ENCODE results near the gene PPIL3. TPM values are rescaled to one million over a fixed set of nuclear protein-coding genes. Genes with fewer than 3 reads are reported as not detected.

PPIL3 gene
- total RNA-seq, 1 experiment from 2014 or later = 33.9 TPM

DNA sequence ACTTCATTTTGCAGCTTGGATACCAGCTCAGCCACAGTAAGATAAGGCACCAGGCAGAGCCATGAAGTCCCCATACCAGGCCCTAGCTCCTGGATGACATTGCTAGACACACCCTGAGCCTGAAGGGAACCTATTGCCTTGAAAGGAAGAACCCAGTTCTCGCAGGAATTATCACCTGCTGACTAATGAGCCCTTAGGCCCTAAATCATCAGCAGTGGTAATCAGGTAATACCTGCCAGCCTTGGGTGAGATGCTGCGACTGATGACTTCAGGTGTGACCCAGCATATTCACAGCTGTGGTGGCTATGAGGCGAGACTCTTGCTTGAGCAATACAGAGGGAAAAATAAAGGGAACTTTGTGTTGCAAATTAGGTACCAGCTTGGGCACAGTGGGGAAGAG, 49.4 kb downstream of the PPIL3 start:
- BruUV-seq (replicated peaks) = no TSS peak
- CTCF ChIA-PET = interaction anchor here (1.0 kb wide), 1 partner anchor 108 kb away, joined by 3 read pairs; no protein-coding TSS in a partner anchor
- TF ChIP-seq, protein P1, sequence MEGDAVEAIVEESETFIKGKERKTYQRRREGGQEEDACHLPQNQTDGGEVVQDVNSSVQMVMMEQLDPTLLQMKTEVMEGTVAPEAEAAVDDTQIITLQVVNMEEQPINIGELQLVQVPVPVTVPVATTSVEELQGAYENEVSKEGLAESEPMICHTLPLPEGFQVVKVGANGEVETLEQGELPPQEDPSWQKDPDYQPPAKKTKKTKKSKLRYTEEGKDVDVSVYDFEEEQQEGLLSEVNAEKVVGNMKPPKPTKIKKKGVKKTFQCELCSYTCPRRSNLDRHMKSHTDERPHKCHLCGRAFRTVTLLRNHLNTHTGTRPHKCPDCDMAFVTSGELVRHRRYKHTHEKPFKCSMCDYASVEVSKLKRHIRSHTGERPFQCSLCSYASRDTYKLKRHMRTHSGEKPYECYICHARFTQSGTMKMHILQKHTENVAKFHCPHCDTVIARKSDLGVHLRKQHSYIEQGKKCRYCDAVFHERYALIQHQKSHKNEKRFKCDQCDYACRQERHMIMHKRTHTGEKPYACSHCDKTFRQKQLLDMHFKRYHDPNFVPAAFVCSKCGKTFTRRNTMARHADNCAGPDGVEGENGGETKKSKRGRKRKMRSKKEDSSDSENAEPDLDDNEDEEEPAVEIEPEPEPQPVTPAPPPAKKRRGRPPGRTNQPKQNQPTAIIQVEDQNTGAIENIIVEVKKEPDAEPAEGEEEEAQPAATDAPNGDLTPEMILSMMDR (IDR thresholded peaks at IDR 0.05; ENCODE audit: unreplicated experiment) = no peak

DNA sequence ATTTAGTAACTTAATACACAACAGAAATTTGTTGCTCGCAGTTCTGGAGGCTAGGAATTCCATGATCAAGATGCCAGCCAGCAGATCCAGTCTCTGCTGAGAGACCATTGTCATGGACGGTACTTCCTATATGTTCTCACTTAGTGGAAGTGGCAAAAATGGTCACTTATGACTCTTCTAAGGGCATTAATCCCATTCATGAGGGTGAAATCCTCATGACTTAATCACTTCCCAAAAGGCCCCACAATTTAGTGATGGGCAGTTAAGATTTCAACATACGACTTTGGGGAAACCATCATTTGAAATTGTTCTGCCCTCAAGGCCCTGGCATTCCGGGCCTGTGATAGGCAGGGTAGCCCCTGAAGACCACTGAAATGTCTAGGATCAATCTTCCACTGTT, 54.2 kb downstream of the PPIL3 start:
- POLR2A ChIA-PET = no interaction called here
- CTCF ChIA-PET = interaction anchor here (1.1 kb wide), 1 partner anchor 10 kb away, joined by 4 read pairs; no protein-coding TSS in a partner anchor
- intact Hi-C loops (cut with micrococcal nuclease) = no loop called here
- Mint-ChIP-seq H3K27ac (ENCODE audit: low read depth, unreplicated experiment) (no peak overlapping the region), H3K9me3 (ENCODE audit: unreplicated experiment) (peaks cover 7% of the 10 kb centered on the region), H3K4me1 (ENCODE audit: insufficient read depth, unreplicated experiment) (no peaks in the 10 kb centered on the region), H3K4me3 (ENCODE audit: unreplicated experiment) (no peak overlapping the region), H3K27me3 (ENCODE audit: insufficient read depth, unreplicated experiment) (no peaks in the 10 kb centered on the region), H3K36me3 (ENCODE audit: insufficient read depth, unreplicated experiment) (no peaks in the 10 kb centered on the region)
- TF ChIP-seq, protein P1 (IDR thresholded peaks at IDR 0.05; ENCODE audit: unreplicated experiment) = no peak
- no peak for DNase-seq (ENCODE audit: unreplicated experiment)
- no TSS peak for BruUV-seq (replicated peaks)

More for the DNA sequence above, 49.4 kb downstream of the PPIL3 start:
- Mint-ChIP-seq H3K4me1 (ENCODE audit: insufficient read depth, unreplicated experiment) (no peaks in the 10 kb centered on the region), H3K36me3 (ENCODE audit: insufficient read depth, unreplicated experiment) (no peaks in the 10 kb centered on the region), H3K27me3 (ENCODE audit: insufficient read depth, unreplicated experiment) (no peaks in the 10 kb centered on the region), H3K9me3 (ENCODE audit: unreplicated experiment) (peaks cover 7% of the 10 kb centered on the region), H3K27ac (ENCODE audit: low read depth, unreplicated experiment) (no peak overlapping the region), H3K4me3 (ENCODE audit: unreplicated experiment) (no peak overlapping the region)
- POLR2A ChIA-PET = interaction anchor here (0.7 to 1.4 kb wide), 3 partner anchors 24 to 75 kb away, joined by 3 to 6 read pairs (median 3); partner anchors contain the start of gene CLK1
- intact Hi-C loops (cut with micrococcal nuclease) = no loop called here
- peak; percentile 26 for DNase-seq (ENCODE audit: unreplicated experiment)

DNA sequence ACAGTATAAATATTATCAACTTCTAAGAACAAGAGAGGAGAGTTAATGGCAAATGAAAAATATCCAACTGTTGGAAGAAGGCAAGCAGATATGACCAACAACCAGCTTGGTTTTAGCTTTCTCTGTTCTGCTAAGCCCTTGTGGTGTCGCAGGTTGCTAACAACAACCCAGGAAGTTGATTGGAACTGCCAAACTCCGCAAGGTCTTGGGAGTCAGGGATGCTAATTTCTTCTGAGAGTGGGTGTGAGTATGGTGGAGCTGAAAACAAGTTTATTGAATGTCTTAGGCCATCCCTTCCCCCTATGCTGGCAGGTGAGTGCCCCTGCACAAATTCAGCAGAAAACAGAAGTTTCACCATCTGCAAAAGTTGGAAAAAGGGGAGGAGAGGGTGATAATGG, 59.6 kb downstream of the PPIL3 start:
- TF ChIP-seq, protein P1 (IDR thresholded peaks at IDR 0.05; ENCODE audit: unreplicated experiment) = no peak
- Mint-ChIP-seq H3K27me3 (ENCODE audit: insufficient read depth, unreplicated experiment) (no peaks in the 10 kb centered on the region), H3K27ac (ENCODE audit: low read depth, unreplicated experiment) (no peak overlapping the region), H3K4me1 (ENCODE audit: insufficient read depth, unreplicated experiment) (no peaks in the 10 kb centered on the region), H3K4me3 (ENCODE audit: unreplicated experiment) (no peak overlapping the region), H3K9me3 (ENCODE audit: unreplicated experiment) (no peaks in the 10 kb centered on the region), H3K36me3 (ENCODE audit: insufficient read depth, unreplicated experiment) (peaks cover 13% of the 10 kb centered on the region)
- intact Hi-C loops (cut with micrococcal nuclease) = no loop called here
- no TSS peak for BruUV-seq (replicated peaks)
- ChIA-PET CTCF (interaction anchor here (0.8 to 1.3 kb wide), 2 partner anchors 9 to 20 kb away, joined by 3 to 4 read pairs; no protein-coding TSS in a partner anchor), POLR2A (interaction anchor here (1.4 to 2.2 kb wide), 3 partner anchors 13 to 26 kb away, joined by 3 to 8 read pairs (median 3); no protein-coding TSS in a partner anchor)
- no peak for DNase-seq (ENCODE audit: unreplicated experiment)

DNA sequence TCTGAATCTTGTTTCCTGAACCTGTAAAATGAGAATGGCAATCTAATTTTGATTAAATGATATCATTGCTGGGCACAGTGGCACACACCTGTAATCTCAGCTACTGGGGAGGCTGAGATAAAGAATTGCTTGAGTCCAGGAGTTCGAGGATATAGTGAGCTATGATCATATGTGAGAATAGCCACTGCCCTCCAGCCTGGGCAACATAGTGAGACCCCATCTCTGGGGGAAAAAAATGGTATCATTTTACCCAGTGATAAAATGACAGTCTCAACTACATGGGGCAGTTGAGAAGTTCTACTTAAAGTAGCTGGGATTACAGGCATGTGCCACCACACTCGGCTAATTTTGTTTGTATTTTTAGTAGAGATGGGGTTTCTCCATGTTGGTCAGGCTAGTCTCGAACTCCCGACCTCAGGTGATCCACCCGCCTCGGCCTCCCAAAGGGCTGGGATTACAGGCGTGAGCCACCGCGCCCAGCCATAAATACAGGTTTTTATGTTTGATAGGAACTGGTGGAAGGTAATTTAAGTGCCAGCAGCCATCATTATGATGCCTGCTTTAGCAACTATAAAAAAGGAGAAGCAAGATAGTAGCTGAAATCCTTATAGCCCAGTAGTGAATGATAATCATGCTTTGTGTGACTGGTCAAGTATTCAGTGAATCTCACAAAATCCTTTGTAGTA, 60.2 kb downstream of the PPIL3 start:
- H3K27me3 Mint-ChIP-seq (ENCODE audit: insufficient read depth, unreplicated experiment) = no peaks in the 10 kb centered on the region
- CTCF ChIA-PET = interaction anchor here (0.8 to 1.5 kb wide), 5 partner anchors 10 to 115 kb away, joined by 3 to 7 read pairs (median 4); no protein-coding TSS in a partner anchor
- POLR2A ChIA-PET = interaction anchor here (1.4 to 2.2 kb wide), 3 partner anchors 13 to 25 kb away, joined by 3 to 8 read pairs (median 3); no protein-coding TSS in a partner anchor
- TF ChIP-seq, protein P1 (IDR thresholded peaks at IDR 0.05; ENCODE audit: unreplicated experiment) = no peak
- no peak overlapping the region for H3K27ac Mint-ChIP-seq (ENCODE audit: low read depth, unreplicated experiment)
- no peak for DNase-seq (ENCODE audit: unreplicated experiment)
- H3K4me1 Mint-ChIP-seq (ENCODE audit: insufficient read depth, unreplicated experiment) = no peaks in the 10 kb centered on the region
- BruUV-seq (replicated peaks) = no TSS peak
- H3K9me3 Mint-ChIP-seq (ENCODE audit: unreplicated experiment) = no peaks in the 10 kb centered on the region
- H3K36me3 Mint-ChIP-seq (ENCODE audit: insufficient read depth, unreplicated experiment) = peaks cover 16% of the 10 kb centered on the region
- no peak overlapping the region for H3K4me3 Mint-ChIP-seq (ENCODE audit: unreplicated experiment)
- intact Hi-C loops (cut with micrococcal nuclease) = no loop called here
